H1 (cell line): ENCODE results near the gene TP53BP2. TPM values are rescaled to one million over a fixed set of nuclear protein-coding genes. Genes with fewer than 3 reads are reported as not detected.

Experiments used
- CTCF ChIA-PET: fragments of 300-600 bp; sonication (Branson Sonifier 250); formaldehyde crosslinking; loops from one replicate; lab custom pipeline; 2021; ENCODE audit not compliant: partially characterized antibody; lab: Charles Lee
- POLR2A ChIA-PET: fragments of 300-600 bp; sonication (Branson Sonifier 250); formaldehyde crosslinking; loops from one replicate; lab custom pipeline; 2021; ENCODE audit warnings: inconsistent platforms; ENCODE audit not compliant: partially characterized antibody; lab: Charles Lee
- DNase-seq, 2 experiments: peaks; one replicate each; pipeline versions ENCODE4 v3.0.0 to v3.0.0-alpha.2; 2010 to 2022; ENCODE audit warnings: low spot score in 2 of 2, low read depth in 1 of 2, mixed read lengths in 1 of 2
- FAIRE-seq: peaks from 2 replicates; lab custom pipeline; 2011; peaks lifted over from hg19 to GRCh38; lab: Jason Lieb, UNC
- H2AFZ ChIP-seq: 2 replicates; pipeline ENCODE4 v1.8.1; 2012; ENCODE audit warnings: low read length, inconsistent platforms
- H2AK5ac ChIP-seq: 2 replicates; pipeline ENCODE4 v1.6.1; 2013; ENCODE audit warnings: low read depth, low read length
- H2BK120ac ChIP-seq: replicated peaks from 2 replicates; pipeline ENCODE3; 2013; ENCODE audit warnings: low read depth, low read length, inconsistent platforms
- H2BK12ac ChIP-seq: 2 replicates; pipeline ENCODE4 v1.6.1; 2013; ENCODE audit warnings: low read depth, low read length
- H2BK15ac ChIP-seq: 2 replicates; pipeline ENCODE4 v1.6.1; 2013; ENCODE audit warnings: low read length
- H2BK20ac ChIP-seq: 2 replicates; pipeline ENCODE4 v1.6.1; 2013; ENCODE audit warnings: low read length
- H2BK5ac ChIP-seq: 2 replicates; pipeline ENCODE4 v1.6.1; 2013; ENCODE audit warnings: low read depth, low read length
- H3K14ac ChIP-seq: 2 replicates; pipeline ENCODE4 v1.6.1; 2013; ENCODE audit warnings: inconsistent platforms; ENCODE audit not compliant: insufficient read length
- H3K18ac ChIP-seq: 2 replicates; pipeline ENCODE4 v1.6.1; 2013; ENCODE audit warnings: low read length; ENCODE audit errors: extremely low read depth
- H3K23ac ChIP-seq: 2 replicates; pipeline ENCODE4 v1.6.1; 2013; ENCODE audit warnings: inconsistent platforms; ENCODE audit not compliant: insufficient read length
- H3K23me2 ChIP-seq: 2 replicates; pipeline ENCODE4 v1.6.1; 2013; ENCODE audit warnings: low read depth, low read length
- H3K27ac ChIP-seq: 2 replicates; pipeline ENCODE4 v1.6.1; 2011; ENCODE audit warnings: low read depth, low read length, inconsistent platforms
- H3K27me3 ChIP-seq, 4 experiments: replicated peaks in 1 of 4; 1 replicate in 1 of 4; 2 replicates in 3 of 4; pipeline versions ENCODE4 v1.6.1 to v1.8.1; 2011 to 2013; ENCODE audit warnings: low read length in 3 of 4, mild to moderate bottlenecking in 3 of 4, inconsistent platforms in 2 of 4, mixed read lengths in 2 of 4, moderate library complexity in 1 of 4; ENCODE audit not compliant: control insufficient read depth in 3 of 4, insufficient read depth in 3 of 4; ENCODE audit errors: extremely low read depth in 1 of 4
- H3K36me3 ChIP-seq, 4 experiments: 2 replicates each; pipeline versions ENCODE4 v1.6.1 to v1.8.1; 2011 to 2013; ENCODE audit warnings: mild to moderate bottlenecking in 4 of 4, low read length in 3 of 4, moderate library complexity in 2 of 4, control low read depth in 1 of 4, inconsistent platforms in 1 of 4; ENCODE audit not compliant: insufficient read depth in 4 of 4, control insufficient read depth in 2 of 4
- H3K4ac ChIP-seq: replicated peaks from 2 replicates; pipeline ENCODE3; 2013; ENCODE audit warnings: low read length, low read depth, mixed read lengths, inconsistent platforms; ENCODE audit not compliant: insufficient read length
- H3K4me1 ChIP-seq, 4 experiments: replicated peaks in 1 of 4; 1 replicate in 1 of 4; 2 replicates in 3 of 4; pipeline versions ENCODE4 v1.6.1 to v1.8.1; 2011 to 2013; ENCODE audit warnings: low read length in 3 of 4, inconsistent platforms in 2 of 4, mixed read lengths in 1 of 4; ENCODE audit not compliant: insufficient read depth in 4 of 4, control insufficient read depth in 3 of 4
- H3K4me2 ChIP-seq, 2 experiments: 2 replicates each; pipeline versions ENCODE4 v1.6.1 to v1.8.1; 2011 to 2013; ENCODE audit warnings: low read depth in 2 of 2, low read length in 2 of 2, control low read depth in 1 of 2, inconsistent platforms in 1 of 2, mild to moderate bottlenecking in 1 of 2; ENCODE audit not compliant: insufficient read depth in 1 of 2
- H3K4me3 ChIP-seq, 4 experiments: fragments of 200-600, 300-600 bp in 1 of 4; sonication (generic), shearing (Covaris generic), sonication (Bioruptor Twin) in 1 of 4; 2 replicates each; pipeline versions ENCODE4 v1.5.1 to v1.8.1; 2011 to 2016; ENCODE audit warnings: low read length in 4 of 4, low read depth in 3 of 4, control low read depth in 2 of 4, inconsistent platforms in 2 of 4, mild to moderate bottlenecking in 2 of 4, mixed read lengths in 1 of 4, moderate library complexity in 1 of 4; ENCODE audit not compliant: insufficient read depth in 2 of 4; ENCODE audit errors: extremely low read depth in 1 of 4
- H3K56ac ChIP-seq: replicated peaks from 2 replicates; pipeline ENCODE3; 2013; ENCODE audit warnings: low read depth, mild to moderate bottlenecking, mixed read lengths, low read length, inconsistent platforms; ENCODE audit not compliant: insufficient read length
- H3K79me1 ChIP-seq: 2 replicates; pipeline ENCODE4 v1.6.1; 2013; ENCODE audit warnings: low read depth, low read length, control low read depth
- H3K79me2 ChIP-seq, 2 experiments: 2 replicates each; pipeline versions ENCODE4 v1.6.1 to v1.8.1; 2012 to 2013; ENCODE audit warnings: low read length in 2 of 2, mild to moderate bottlenecking in 2 of 2, inconsistent platforms in 1 of 2; ENCODE audit not compliant: insufficient read depth in 2 of 2, control insufficient read depth in 1 of 2
- H3K9ac ChIP-seq, 4 experiments: replicated peaks in 1 of 4; 1 replicate in 1 of 4; 2 replicates in 3 of 4; pipeline versions ENCODE4 v1.6.1 to v1.8.1; 2011 to 2013; ENCODE audit warnings: low read depth in 3 of 4, low read length in 3 of 4, control low read depth in 2 of 4, mild to moderate bottlenecking in 2 of 4, moderate library complexity in 2 of 4, inconsistent platforms in 1 of 4; ENCODE audit errors: extremely low read depth in 1 of 4
- H3K9me3 ChIP-seq, 2 experiments: 2 replicates each; pipeline versions ENCODE4 v1.6.1 to v1.8.1; 2012 to 2013; ENCODE audit warnings: mild to moderate bottlenecking in 2 of 2, moderate library complexity in 2 of 2, control low read depth in 1 of 2, inconsistent platforms in 1 of 2, low read depth in 1 of 2, low read length in 1 of 2, mixed read lengths in 1 of 2; ENCODE audit not compliant: insufficient read depth in 2 of 2
- H4K20me1 ChIP-seq, 2 experiments: replicated peaks in 1 of 2; 2 replicates each; pipeline versions ENCODE3 to v1.8.1; 2011 to 2013; ENCODE audit warnings: inconsistent platforms in 2 of 2, low read length in 2 of 2, mild to moderate bottlenecking in 1 of 2; ENCODE audit not compliant: insufficient read depth in 2 of 2, control insufficient read depth in 1 of 2
- H4K5ac ChIP-seq: 2 replicates; pipeline ENCODE4 v1.6.1; 2013; ENCODE audit warnings: low read length, low read depth, mixed read lengths, inconsistent platforms; ENCODE audit not compliant: insufficient read length
- H4K8ac ChIP-seq: 2 replicates; pipeline ENCODE4 v1.8.0; 2013; ENCODE audit warnings: mild to moderate bottlenecking, moderate library complexity, low read length, inconsistent platforms; ENCODE audit not compliant: insufficient read depth; ENCODE audit errors: extremely low read depth
- H4K91ac ChIP-seq: replicated peaks from 2 replicates; pipeline ENCODE3; 2013; ENCODE audit warnings: low read length, mixed read lengths, inconsistent platforms; ENCODE audit not compliant: insufficient read length
- GABPA ChIP-seq: IDR thresholded peaks from 2 replicates; pipeline ENCODE4 v1.6.1; 2011; ENCODE audit warnings: mild to moderate bottlenecking, low read length, moderate library complexity, borderline replicate concordance; ENCODE audit not compliant: insufficient read depth
- HDAC2 ChIP-seq, 2 experiments: fragments of 300-600 bp in 1 of 2; sonication (generic) in 1 of 2; IDR thresholded peaks; 2 replicates each; pipeline ENCODE4 v1.6.1; 2011 to 2012; ENCODE audit warnings: low read depth in 2 of 2, low read length in 2 of 2, mild to moderate bottlenecking in 2 of 2, moderate library complexity in 2 of 2, borderline replicate concordance in 1 of 2, inconsistent platforms in 1 of 2
- KDM4A ChIP-seq: IDR thresholded peaks from one replicate; pipeline ENCODE4 v1.7.1; 2012; ENCODE audit warnings: low read depth, mild to moderate bottlenecking, moderate library complexity, low read length, inconsistent platforms; ENCODE audit not compliant: severe bottlenecking
- NANOG ChIP-seq: IDR thresholded peaks from 2 replicates; pipeline ENCODE4 v1.6.1; 2011; ENCODE audit warnings: low read length, low read depth, mild to moderate bottlenecking, inconsistent platforms; ENCODE audit not compliant: insufficient read depth, poor library complexity, severe bottlenecking
- PHF8 ChIP-seq: fragments of 200-600 bp; sonication (generic); conservative IDR thresholded peaks from 2 replicates; pipeline ENCODE4 v1.7.1; 2012; ENCODE audit warnings: low read depth, mild to moderate bottlenecking, inconsistent platforms, low read length, moderate library complexity
- POU5F1 ChIP-seq: IDR thresholded peaks from 2 replicates; pipeline ENCODE4 v1.6.1; 2011; ENCODE audit warnings: low read depth, mild to moderate bottlenecking, low read length, moderate library complexity
- RNF2 ChIP-seq: fragments of 200-900, 300-1000 bp; sonication (generic); IDR thresholded peaks from 2 replicates; pipeline ENCODE4 v1.7.1; 2016; ENCODE audit warnings: borderline replicate concordance, low read depth, mild to moderate bottlenecking, antibody characterized with exemption, low read length; ENCODE audit not compliant: poor library complexity, severe bottlenecking; ENCODE audit errors: missing control alignments
- SUZ12 ChIP-seq: fragments of 200-600 bp; sonication (generic); IDR thresholded peaks from 2 replicates; pipeline ENCODE4 v1.6.1; 2012; ENCODE audit warnings: mild to moderate bottlenecking, inconsistent platforms, low read length, moderate library complexity, mixed read lengths
- YY1 ChIP-seq: IDR thresholded peaks from 2 replicates; pipeline ENCODE4 v1.6.1; 2011; ENCODE audit warnings: low read depth, mild to moderate bottlenecking, low read length
- WGBS, 2 experiments: shearing (Covaris generic) in 1 of 2; methylation state at CpG; one replicate each; pipeline versions ENCODE4 v1.1.6 to v1.1.7; 2013 to 2015; ENCODE audit warnings: low lambda C conversion rate in 2 of 2, mixed read lengths in 2 of 2, inconsistent platforms in 1 of 2, low coverage in 1 of 2, missing lambda C conversion rate in 1 of 2; ENCODE audit not compliant: insufficient replicate concordance in 2 of 2, insufficient coverage in 1 of 2, insufficient read length in 1 of 2; ENCODE audit errors: extremely low coverage in 1 of 2, missing lambda C conversion rate in 1 of 2; 5-methylcytosine and 5-hydroxymethylcytosine counted together
- polyA plus RNA-seq, 7 experiments: library from polyadenylated mRNA; depleted of rRNA in 3 of 7; stranded (reverse) in 5 of 7; unstranded in 2 of 7; fragments of >200 nt in 5 of 7; fragments of 200-250 nt in 2 of 7; gene quantifications; 1 replicate in 5 of 7; 2 replicates in 1 of 7; 4 replicates in 1 of 7; pipeline versions ENCODE4 v1.2.1 to v1.2.3, GENCODE V29; 2011 to 2013; ENCODE audit warnings: missing spikeins in 2 of 7, mixed read lengths in 2 of 7
- total RNA-seq: library from RNA; stranded (reverse); fragmentation: NEBNext Ultra II Directional; extraction: Animal tissue kit (Norgen Biotek cat#: 25700); gene quantifications from 2 replicates; pipeline ENCODE4 v1.2.1, GENCODE V29; 2021
- TF ChIP-seq, protein P1 (sequence below): IDR thresholded peaks from 2 replicates; pipeline ENCODE4 v1.6.1; 2011; ENCODE audit warnings: low read depth, mild to moderate bottlenecking, low read length; ENCODE audit not compliant: insufficient read depth
- TF ChIP-seq, protein P2 (sequence below): IDR thresholded peaks from 2 replicates; pipeline ENCODE4 v1.6.1; 2012; ENCODE audit warnings: inconsistent platforms

TP53BP2 gene
- total and polyA plus RNA-seq, 2 of the 8 experiments (the other 6 are each of a cell fraction or from before 2014, with no cell fraction given), result 18.0 to 38.7 TPM

DNA sequence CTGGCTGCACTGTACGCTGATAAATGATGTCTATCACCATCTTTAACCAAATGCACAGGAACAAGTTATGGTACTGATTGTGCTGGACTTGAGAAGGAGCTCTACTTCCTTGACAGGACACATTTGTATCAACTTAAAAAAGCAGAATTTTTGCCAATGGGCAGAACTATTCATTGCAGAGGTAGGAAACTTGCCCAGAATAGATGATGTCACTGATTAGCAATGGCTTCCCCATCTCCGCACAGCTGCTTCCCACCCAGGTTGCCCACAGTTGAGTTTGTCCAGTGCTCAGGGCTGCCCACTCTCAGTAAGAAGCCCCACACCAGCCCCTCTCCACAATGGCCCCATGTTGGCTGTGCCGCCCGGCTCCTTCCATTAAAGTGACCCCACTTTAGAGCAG, 100.0 kb downstream of the TP53BP2 start:
- H2BK20ac ChIP-seq, result no peak overlapping the region
- H2BK5ac ChIP-seq, result no peak overlapping the region
- no peaks in the 10 kb centered on the region for H3K79me2 ChIP-seq
- no peak overlapping the region for H3K18ac ChIP-seq
- H3K9me3 ChIP-seq, result no peaks in the 10 kb centered on the region
- H4K20me1 ChIP-seq, result no peaks in the 10 kb centered on the region
- TF ChIP-seq PHF8 (no peak), POU5F1 (no peak), NANOG (no peak), GABPA (no peak), KDM4A (no peak), HDAC2 (IDR thresholded peaks at IDR 0.05; ENCODE audit: borderline replicate concordance in 1 of 2, low read depth in 2 of 2, low read length in 2 of 2) (no peak), YY1 (no peak), RNF2 (no peak), SUZ12 (no peak)
- TF ChIP-seq, protein P1, sequence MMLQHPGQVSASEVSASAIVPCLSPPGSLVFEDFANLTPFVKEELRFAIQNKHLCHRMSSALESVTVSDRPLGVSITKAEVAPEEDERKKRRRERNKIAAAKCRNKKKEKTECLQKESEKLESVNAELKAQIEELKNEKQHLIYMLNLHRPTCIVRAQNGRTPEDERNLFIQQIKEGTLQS, result no peak
- TF ChIP-seq, protein P2, sequence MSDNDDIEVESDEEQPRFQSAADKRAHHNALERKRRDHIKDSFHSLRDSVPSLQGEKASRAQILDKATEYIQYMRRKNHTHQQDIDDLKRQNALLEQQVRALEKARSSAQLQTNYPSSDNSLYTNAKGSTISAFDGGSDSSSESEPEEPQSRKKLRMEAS, result no peak
- H3K36me3 ChIP-seq, result no peaks in the 10 kb centered on the region; a peak in 1 of 8 replicates
- H4K8ac ChIP-seq, result no peak overlapping the region
- H4K91ac ChIP-seq, result no peak overlapping the region
- H4K5ac ChIP-seq, result no peak overlapping the region
- no peak overlapping the region for H3K14ac ChIP-seq
- no peak overlapping the region for H3K4ac ChIP-seq
- peaks cover 3 to 21% (median 17%) of the 10 kb centered on the region in 4 experiments for H3K27me3 ChIP-seq
- no peak overlapping the region for H2BK12ac ChIP-seq
- POLR2A ChIA-PET, result interaction anchor here (0.8 kb wide), 1 partner anchor 27 kb away, joined by 3 read pairs; no protein-coding TSS in a partner anchor
- CTCF ChIA-PET, result interaction anchor here (0.6 to 8.3 kb wide), 10 partner anchors 9 to 50 kb away, joined by 3 to 62 read pairs (median 3); partner anchors contain the start of gene CAPN2
- peaks cover 6% of the 10 kb centered on the region; the same call in 1 of the 2 replicates for H3K23me2 ChIP-seq
- H3K4me1 ChIP-seq, result peaks cover 0 to 9% (median 4%) of the 10 kb centered on the region in 4 experiments; a peak in 4 of 7 replicates
- H3K4me2 ChIP-seq, result no peak overlapping the region
- H3K4me3 ChIP-seq, result no peak overlapping the region
- H2BK120ac ChIP-seq, result no peak overlapping the region
- no peak overlapping the region for H3K9ac ChIP-seq
- 94% methylated on average over 4 of the region's 4 CpGs; no CpG with 5 or more reads in 1 of the 2 experiments for WGBS, 2 experiments
- H2AFZ ChIP-seq, result no peak overlapping the region
- H2AK5ac ChIP-seq, result no peak overlapping the region
- H2BK15ac ChIP-seq, result no peak overlapping the region
- H3K23ac ChIP-seq, result no peak overlapping the region
- no peaks in the 10 kb centered on the region for H3K79me1 ChIP-seq
- no peak overlapping the region for H3K27ac ChIP-seq
- FAIRE-seq (no peak), DNase-seq (no peak)
- no peak overlapping the region for H3K56ac ChIP-seq
